H9 (cell line): ENCODE measurements around the gene BICD1. TPM values are rescaled to one million over a fixed set of nuclear protein-coding genes. Genes with fewer than 3 reads are reported as not detected.

Experiments used
- DNase-seq: peaks from one replicate; pipeline ENCODE4 v3.0.0-alpha.2; 2017
- H2AFZ ChIP-seq: one replicate; pipeline ENCODE4 v1.6.1; 2013; ENCODE audit warnings: mild to moderate bottlenecking, low read length, control low read depth, moderate library complexity
- H2AK5ac ChIP-seq: 2 replicates; pipeline ENCODE4 v1.6.1; 2013; ENCODE audit warnings: low read length, control low read depth, mixed read lengths; ENCODE audit not compliant: insufficient read length
- H2BK120ac ChIP-seq: one replicate; pipeline ENCODE4 v1.6.1; 2013; ENCODE audit warnings: low read depth, mild to moderate bottlenecking, low read length, control low read depth, inconsistent platforms; ENCODE audit not compliant: poor library complexity, severe bottlenecking
- H2BK12ac ChIP-seq: 2 replicates; pipeline ENCODE4 v1.6.1; 2013; ENCODE audit warnings: low read length, control low read depth, mixed read lengths, low read depth; ENCODE audit not compliant: insufficient read length
- H2BK15ac ChIP-seq: 2 replicates; pipeline ENCODE4 v1.6.1; 2013; ENCODE audit warnings: low read depth, low read length, control low read depth
- H2BK20ac ChIP-seq: one replicate; pipeline ENCODE4 v1.6.1; 2013; ENCODE audit warnings: low read depth, mild to moderate bottlenecking, low read length, control low read depth, inconsistent platforms; ENCODE audit not compliant: poor library complexity, severe bottlenecking
- H2BK5ac ChIP-seq: 2 replicates; pipeline ENCODE4 v1.6.1; 2013; ENCODE audit warnings: low read length, control low read depth, mixed read lengths; ENCODE audit not compliant: insufficient read length
- H3K14ac ChIP-seq: 2 replicates; pipeline ENCODE4 v1.6.1; 2013; ENCODE audit warnings: low read length, control low read depth; ENCODE audit not compliant: insufficient read depth
- H3K18ac ChIP-seq: 2 replicates; pipeline ENCODE4 v1.6.1; 2013; ENCODE audit warnings: low read depth, mild to moderate bottlenecking, mixed read lengths, low read length, control low read depth; ENCODE audit not compliant: insufficient read length
- H3K23ac ChIP-seq: 2 replicates; pipeline ENCODE4 v1.6.1; 2013; ENCODE audit warnings: low read length, control low read depth, mixed read lengths, low read depth; ENCODE audit not compliant: insufficient read length
- H3K23me2 ChIP-seq: 2 replicates; pipeline ENCODE4 v1.6.1; 2013; ENCODE audit warnings: low read depth, mild to moderate bottlenecking, mixed read lengths, low read length, control low read depth; ENCODE audit not compliant: insufficient read length, poor library complexity, severe bottlenecking
- H3K27ac ChIP-seq: 2 replicates; pipeline ENCODE4 v1.5.1; 2013; ENCODE audit warnings: low read length, control low read depth, mixed read lengths, low read depth; ENCODE audit not compliant: insufficient read length
- H3K27me3 ChIP-seq: 2 replicates; pipeline ENCODE4 v1.6.1; 2013; ENCODE audit warnings: low read length, control low read depth, inconsistent platforms; ENCODE audit not compliant: insufficient read depth
- H3K4ac ChIP-seq: 2 replicates; pipeline ENCODE4 v1.6.1; 2013; ENCODE audit warnings: low read depth, mild to moderate bottlenecking, control low read depth, inconsistent platforms, low read length, moderate library complexity
- H3K4me1 ChIP-seq: 2 replicates; pipeline ENCODE4 v1.6.1; 2013; ENCODE audit warnings: low read length, control low read depth, inconsistent platforms; ENCODE audit not compliant: insufficient read depth
- H3K4me2 ChIP-seq: 2 replicates; pipeline ENCODE4 v1.6.1; 2013; ENCODE audit warnings: low read length, control low read depth, mixed read lengths; ENCODE audit not compliant: insufficient read length, insufficient read depth
- H3K56ac ChIP-seq: 2 replicates; pipeline ENCODE4 v1.6.1; 2013; ENCODE audit warnings: low read depth, mild to moderate bottlenecking, mixed read lengths, low read length, control low read depth; ENCODE audit not compliant: insufficient read length
- H3K79me1 ChIP-seq: 2 replicates; pipeline ENCODE4 v1.6.1; 2013; ENCODE audit warnings: low read depth, mild to moderate bottlenecking, moderate library complexity, low read length, control low read depth, inconsistent platforms; ENCODE audit not compliant: insufficient read depth, poor library complexity, severe bottlenecking
- H3K79me2 ChIP-seq: 2 replicates; pipeline ENCODE4 v1.6.1; 2013; ENCODE audit warnings: low read length, control low read depth, inconsistent platforms; ENCODE audit not compliant: insufficient read depth
- H3K9ac ChIP-seq: 2 replicates; pipeline ENCODE4 v1.6.1; 2013; ENCODE audit warnings: low read length, control low read depth, mixed read lengths; ENCODE audit not compliant: insufficient read length; ENCODE audit errors: extremely low read depth
- H3K9me3 ChIP-seq: one replicate; pipeline ENCODE4 v1.6.1; 2013; ENCODE audit warnings: low read depth, low read length, inconsistent platforms; ENCODE audit not compliant: control insufficient read depth
- H3T11ph ChIP-seq: one replicate; pipeline ENCODE4 v1.6.1; 2013; ENCODE audit warnings: mild to moderate bottlenecking, low read length, control low read depth, inconsistent platforms
- H4K20me1 ChIP-seq: one replicate; pipeline ENCODE4 v1.6.1; 2013; ENCODE audit not compliant: control insufficient read depth, insufficient read length, insufficient read depth
- H4K5ac ChIP-seq: 2 replicates; pipeline ENCODE4 v1.6.1; 2013; ENCODE audit warnings: low read depth, mild to moderate bottlenecking, mixed read lengths, low read length, control low read depth; ENCODE audit not compliant: insufficient read length
- H4K8ac ChIP-seq: replicated peaks from 2 replicates; pipeline ENCODE4 v1.6.1; 2013; ENCODE audit warnings: low read length, control low read depth, mixed read lengths, low read depth; ENCODE audit not compliant: insufficient read length
- H4K91ac ChIP-seq: 2 replicates; pipeline ENCODE4 v1.6.1; 2013; ENCODE audit warnings: low read depth, mild to moderate bottlenecking, moderate library complexity, mixed read lengths, low read length, control low read depth; ENCODE audit not compliant: insufficient read length
- H3K27ac Mint-ChIP-seq, 3 experiments: 2 replicates in 2 of 3; 3 replicates in 1 of 3; pipeline ENCODE4 v1.8.0; 2020 to 2021; ENCODE audit warnings: mixed read lengths in 3 of 3, mild to moderate bottlenecking in 1 of 3, moderate library complexity in 1 of 3
- H3K27me3 Mint-ChIP-seq: 2 replicates; pipeline ENCODE4 v1.8.0; 2021; ENCODE audit warnings: low read depth, mild to moderate bottlenecking, moderate library complexity, mixed read lengths
- H3K36me3 Mint-ChIP-seq, 3 experiments: 2 replicates in 2 of 3; 3 replicates in 1 of 3; pipeline ENCODE4 v1.8.0; 2020 to 2021; ENCODE audit warnings: low read depth in 3 of 3, mixed read lengths in 3 of 3; ENCODE audit not compliant: insufficient read depth in 1 of 3
- H3K4me1 Mint-ChIP-seq, 2 experiments: 2 replicates each; pipeline ENCODE4 v1.8.0; 2020; ENCODE audit warnings: mixed read lengths in 2 of 2
- H3K4me3 Mint-ChIP-seq, 2 experiments: 2 replicates in 1 of 2; 3 replicates in 1 of 2; pipeline ENCODE4 v1.8.0; 2020 to 2021; ENCODE audit warnings: mild to moderate bottlenecking in 2 of 2, mixed read lengths in 2 of 2, moderate library complexity in 1 of 2
- H3K9me3 Mint-ChIP-seq, 2 experiments: 2 replicates in 1 of 2; 3 replicates in 1 of 2; pipeline ENCODE4 v1.8.0; 2020; ENCODE audit warnings: mild to moderate bottlenecking in 2 of 2, mixed read lengths in 2 of 2, moderate library complexity in 1 of 2
- WGBS: extraction: QIAGEN DNeasy Blood & Tissue Kit; methylation state at CpG from one replicate; pipeline ENCODE4 v1.1.7; 2013; ENCODE audit warnings: missing lambda C conversion rate, low lambda C conversion rate, mixed read lengths; ENCODE audit not compliant: insufficient read length; ENCODE audit errors: extremely low coverage; 5-methylcytosine and 5-hydroxymethylcytosine counted together
- total RNA-seq: library from RNA; stranded (reverse); gene quantifications from 2 replicates; pipeline ENCODE4 v1.2.1, GENCODE V29; 2021
- TF ChIP-seq, protein P1 (sequence below): fragments of 200-600 bp; sonication (generic); conservative IDR thresholded peaks from 3 replicates; pipeline ENCODE4 v1.8.0; 2021; ENCODE audit warnings: antibody characterized with exemption, mild to moderate bottlenecking

The BICD1 gene
- total RNA-seq, 1 experiment from 2014 or later = 134 TPM

DNA sequence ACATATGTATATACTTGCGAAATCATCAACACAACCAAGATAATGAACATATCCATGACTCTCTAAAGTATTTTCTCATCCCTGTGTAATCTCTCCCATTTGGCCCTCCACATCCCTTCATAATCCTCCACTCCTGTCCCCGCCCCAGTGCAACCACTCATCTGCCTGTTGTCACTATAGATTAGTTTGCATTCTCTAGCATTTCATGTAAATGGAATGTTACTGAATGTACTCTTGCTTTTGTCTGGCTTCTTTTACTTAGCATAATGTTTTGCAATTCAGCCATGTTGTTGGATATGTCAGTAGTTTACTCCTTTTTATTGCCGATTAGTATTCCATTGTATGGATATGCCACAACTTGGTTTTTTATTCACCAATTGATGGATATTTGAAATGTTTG, 99.1 kb downstream of the BICD1 start:
- Histone ChIP-seq H3K27me3 (no peaks in the 10 kb centered on the region), H3K14ac (no peak overlapping the region), H3K4ac (no peak overlapping the region), H3K27ac (no peak overlapping the region), H3K23me2 (no peaks in the 10 kb centered on the region), H2BK15ac (no peak overlapping the region), H2BK20ac (no peak overlapping the region), H2AK5ac (no peak overlapping the region), H2AFZ (no peak overlapping the region), H3K4me2 (no peak overlapping the region), H4K5ac (no peak overlapping the region), H2BK120ac (no peak overlapping the region), H3K4me1 (peaks cover 1% of the 10 kb centered on the region; the same call in 1 of the 2 replicates), H2BK5ac (no peak overlapping the region), H3K9ac (no peak overlapping the region), H4K8ac (no peak overlapping the region), H4K91ac (no peak overlapping the region), H3K79me2 (0 out of 2 replicates have a peak, but pooled peaks cover 2% of the 10 kb centered on the region), H2BK12ac (no peak overlapping the region), H3K9me3 (no peaks in the 10 kb centered on the region), H3K18ac (no peak overlapping the region), H3K79me1 (no peaks in the 10 kb centered on the region), H3T11ph (no peak overlapping the region), H4K20me1 (no peaks in the 10 kb centered on the region), H3K56ac (no peak overlapping the region), H3K23ac (no peak overlapping the region)
- no peak overlapping the region for H3K4me3 Mint-ChIP-seq
- H3K36me3 Mint-ChIP-seq = peaks cover 11 to 33% (median 28%) of the 10 kb centered on the region in 3 experiments
- TF ChIP-seq, protein P1, sequence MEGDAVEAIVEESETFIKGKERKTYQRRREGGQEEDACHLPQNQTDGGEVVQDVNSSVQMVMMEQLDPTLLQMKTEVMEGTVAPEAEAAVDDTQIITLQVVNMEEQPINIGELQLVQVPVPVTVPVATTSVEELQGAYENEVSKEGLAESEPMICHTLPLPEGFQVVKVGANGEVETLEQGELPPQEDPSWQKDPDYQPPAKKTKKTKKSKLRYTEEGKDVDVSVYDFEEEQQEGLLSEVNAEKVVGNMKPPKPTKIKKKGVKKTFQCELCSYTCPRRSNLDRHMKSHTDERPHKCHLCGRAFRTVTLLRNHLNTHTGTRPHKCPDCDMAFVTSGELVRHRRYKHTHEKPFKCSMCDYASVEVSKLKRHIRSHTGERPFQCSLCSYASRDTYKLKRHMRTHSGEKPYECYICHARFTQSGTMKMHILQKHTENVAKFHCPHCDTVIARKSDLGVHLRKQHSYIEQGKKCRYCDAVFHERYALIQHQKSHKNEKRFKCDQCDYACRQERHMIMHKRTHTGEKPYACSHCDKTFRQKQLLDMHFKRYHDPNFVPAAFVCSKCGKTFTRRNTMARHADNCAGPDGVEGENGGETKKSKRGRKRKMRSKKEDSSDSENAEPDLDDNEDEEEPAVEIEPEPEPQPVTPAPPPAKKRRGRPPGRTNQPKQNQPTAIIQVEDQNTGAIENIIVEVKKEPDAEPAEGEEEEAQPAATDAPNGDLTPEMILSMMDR = no peak
- no CpG with 5 or more reads among the region's 3 CpGs for WGBS
- peaks cover 39 to 51% of the 10 kb centered on the region in 2 experiments for H3K4me1 Mint-ChIP-seq
- H3K27ac Mint-ChIP-seq = no peak overlapping the region
- no peaks in the 10 kb centered on the region for H3K27me3 Mint-ChIP-seq
- no peak for DNase-seq
- peaks cover 6 to 7% of the 10 kb centered on the region in 2 experiments for H3K9me3 Mint-ChIP-seq
